ENCODE results near the gene NRSN2. TPM values are rescaled to one million over a fixed set of nuclear protein-coding genes. Genes with fewer than 3 reads are reported as not detected.

NRSN2 gene
- total RNA-seq, 1 experiment from 2014 or later, result 44.9 TPM

DNA sequence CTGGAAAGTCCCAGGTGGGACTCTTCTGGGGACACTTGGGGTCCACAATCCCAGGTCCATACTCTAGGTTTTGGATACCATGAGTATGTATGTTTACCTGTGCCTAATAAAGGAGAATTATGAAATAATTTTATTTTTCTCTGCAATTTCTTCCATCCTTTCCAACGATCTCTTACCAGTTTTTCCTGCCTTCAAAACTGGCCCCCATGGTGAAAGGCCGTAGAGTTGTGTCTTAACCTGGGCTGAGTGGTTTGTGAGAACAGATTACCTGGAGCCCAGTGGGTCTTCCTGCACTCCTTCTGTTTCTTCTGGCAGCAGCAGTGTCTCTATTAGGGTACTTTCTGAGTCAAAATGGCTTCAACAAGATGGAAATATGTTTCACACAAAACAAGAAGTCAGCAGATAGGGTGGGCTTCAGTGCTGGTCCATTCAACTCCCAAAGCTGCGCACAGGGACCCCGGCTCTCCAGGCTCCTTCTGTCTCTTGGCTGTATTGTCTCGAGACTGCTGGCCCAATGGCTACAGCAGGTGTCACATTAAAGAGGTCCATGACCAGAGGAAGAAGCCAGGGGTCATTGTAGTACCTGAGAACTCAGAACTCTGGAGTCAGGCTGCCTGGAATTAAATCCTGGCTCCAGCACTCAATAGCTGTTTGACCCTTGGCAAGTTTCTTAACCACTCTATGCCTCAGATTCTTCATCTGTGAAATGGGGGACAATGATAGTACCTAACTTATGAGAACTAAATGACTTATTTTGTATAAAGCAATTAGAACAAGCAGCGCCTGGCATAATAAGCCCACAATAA, 50.7 kb downstream of the NRSN2 start:
- H3K4me3 ChIP-seq (ENCODE audit: low read depth in 2 of 2, low read length in 2 of 2), result no peak overlapping the region
- H3K9me3 ChIP-seq (ENCODE audit: control insufficient read depth, insufficient read depth, low read depth, low read length), result no peaks in the 10 kb centered on the region
- POLR2A ChIA-PET, result no interaction called here
- in situ Hi-C loops (cut with HindIII; ENCODE audit: low pct_unique_long_range_greater_than_20kb, low sequenced_read_pairs), result no loop called here
- H3K27me3 ChIP-seq (ENCODE audit: control insufficient read depth, insufficient read depth, low read length), result no peaks in the 10 kb centered on the region
- CTCF ChIA-PET, result no interaction called here
- intact Hi-C loops (cut with micrococcal nuclease; ENCODE audit: unreplicated experiment), result no loop called here
- ATAC-seq (no peak), DNase-seq (ENCODE audit: low read depth, low spot score) (no peak)
- H3K27ac ChIP-seq (ENCODE audit: low read length), result no peak overlapping the region
- BruUV-seq (replicated peaks), result no TSS peak
- H3K36me3 ChIP-seq (ENCODE audit: control insufficient read depth, insufficient read depth, low read length), result no peaks in the 10 kb centered on the region; the same call in 1 of the 2 replicates
- TF ChIP-seq SIN3A (IDR thresholded peaks at IDR 0.05; ENCODE audit: borderline replicate concordance, insufficient read depth, low read depth, low read length), result no peak
- TF ChIP-seq, protein P1, sequence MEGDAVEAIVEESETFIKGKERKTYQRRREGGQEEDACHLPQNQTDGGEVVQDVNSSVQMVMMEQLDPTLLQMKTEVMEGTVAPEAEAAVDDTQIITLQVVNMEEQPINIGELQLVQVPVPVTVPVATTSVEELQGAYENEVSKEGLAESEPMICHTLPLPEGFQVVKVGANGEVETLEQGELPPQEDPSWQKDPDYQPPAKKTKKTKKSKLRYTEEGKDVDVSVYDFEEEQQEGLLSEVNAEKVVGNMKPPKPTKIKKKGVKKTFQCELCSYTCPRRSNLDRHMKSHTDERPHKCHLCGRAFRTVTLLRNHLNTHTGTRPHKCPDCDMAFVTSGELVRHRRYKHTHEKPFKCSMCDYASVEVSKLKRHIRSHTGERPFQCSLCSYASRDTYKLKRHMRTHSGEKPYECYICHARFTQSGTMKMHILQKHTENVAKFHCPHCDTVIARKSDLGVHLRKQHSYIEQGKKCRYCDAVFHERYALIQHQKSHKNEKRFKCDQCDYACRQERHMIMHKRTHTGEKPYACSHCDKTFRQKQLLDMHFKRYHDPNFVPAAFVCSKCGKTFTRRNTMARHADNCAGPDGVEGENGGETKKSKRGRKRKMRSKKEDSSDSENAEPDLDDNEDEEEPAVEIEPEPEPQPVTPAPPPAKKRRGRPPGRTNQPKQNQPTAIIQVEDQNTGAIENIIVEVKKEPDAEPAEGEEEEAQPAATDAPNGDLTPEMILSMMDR (IDR thresholded peaks at IDR 0.05), result no peak
- TF ChIP-seq, protein P2, sequence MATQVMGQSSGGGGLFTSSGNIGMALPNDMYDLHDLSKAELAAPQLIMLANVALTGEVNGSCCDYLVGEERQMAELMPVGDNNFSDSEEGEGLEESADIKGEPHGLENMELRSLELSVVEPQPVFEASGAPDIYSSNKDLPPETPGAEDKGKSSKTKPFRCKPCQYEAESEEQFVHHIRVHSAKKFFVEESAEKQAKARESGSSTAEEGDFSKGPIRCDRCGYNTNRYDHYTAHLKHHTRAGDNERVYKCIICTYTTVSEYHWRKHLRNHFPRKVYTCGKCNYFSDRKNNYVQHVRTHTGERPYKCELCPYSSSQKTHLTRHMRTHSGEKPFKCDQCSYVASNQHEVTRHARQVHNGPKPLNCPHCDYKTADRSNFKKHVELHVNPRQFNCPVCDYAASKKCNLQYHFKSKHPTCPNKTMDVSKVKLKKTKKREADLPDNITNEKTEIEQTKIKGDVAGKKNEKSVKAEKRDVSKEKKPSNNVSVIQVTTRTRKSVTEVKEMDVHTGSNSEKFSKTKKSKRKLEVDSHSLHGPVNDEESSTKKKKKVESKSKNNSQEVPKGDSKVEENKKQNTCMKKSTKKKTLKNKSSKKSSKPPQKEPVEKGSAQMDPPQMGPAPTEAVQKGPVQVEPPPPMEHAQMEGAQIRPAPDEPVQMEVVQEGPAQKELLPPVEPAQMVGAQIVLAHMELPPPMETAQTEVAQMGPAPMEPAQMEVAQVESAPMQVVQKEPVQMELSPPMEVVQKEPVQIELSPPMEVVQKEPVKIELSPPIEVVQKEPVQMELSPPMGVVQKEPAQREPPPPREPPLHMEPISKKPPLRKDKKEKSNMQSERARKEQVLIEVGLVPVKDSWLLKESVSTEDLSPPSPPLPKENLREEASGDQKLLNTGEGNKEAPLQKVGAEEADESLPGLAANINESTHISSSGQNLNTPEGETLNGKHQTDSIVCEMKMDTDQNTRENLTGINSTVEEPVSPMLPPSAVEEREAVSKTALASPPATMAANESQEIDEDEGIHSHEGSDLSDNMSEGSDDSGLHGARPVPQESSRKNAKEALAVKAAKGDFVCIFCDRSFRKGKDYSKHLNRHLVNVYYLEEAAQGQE (IDR thresholded peaks at IDR 0.05; ENCODE audit: insufficient read depth in 1 of 2, low read depth in 2 of 2, low read length in 1 of 2), result no peak
- TF ChIP-seq TCF7L2 (IDR thresholded peaks at IDR 0.05; ENCODE audit: low read depth, low read length), result no peak
- TF ChIP-seq POLR2AphosphoS5 (IDR thresholded peaks at IDR 0.05; ENCODE audit: low read depth, low read length), result no peak
- H3K4me1 ChIP-seq (ENCODE audit: control insufficient read depth, insufficient read depth, low read length), result peaks cover 6% of the 10 kb centered on the region

DNA sequence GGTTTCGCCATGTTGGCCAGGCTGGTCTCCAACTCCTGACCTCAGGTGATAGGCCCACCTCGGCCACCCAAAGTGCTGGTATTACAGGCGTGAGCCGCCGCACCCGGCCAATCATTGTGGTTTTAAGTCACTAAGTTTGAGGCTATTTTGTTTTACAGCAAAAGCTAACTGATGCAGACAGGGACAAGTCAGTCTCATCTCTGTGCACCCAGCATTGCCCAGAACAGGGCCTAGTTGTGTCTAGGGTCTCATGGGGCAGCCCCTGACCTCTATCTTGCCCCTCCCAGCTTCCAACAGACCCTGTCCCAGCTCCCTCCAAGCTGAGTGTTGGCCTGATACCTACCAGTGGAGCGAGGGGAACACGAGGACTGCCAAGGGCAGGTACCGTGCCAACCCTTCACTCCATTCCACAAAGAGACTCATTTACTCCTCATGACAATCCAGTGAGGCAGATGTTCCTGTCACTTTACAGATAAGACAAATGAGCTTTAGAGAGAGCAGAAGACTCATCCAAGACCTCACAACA, 52.3 kb downstream of the NRSN2 start:
- intact Hi-C loops (cut with micrococcal nuclease; ENCODE audit: unreplicated experiment) (no loop called here), in situ Hi-C loops (cut with HindIII; ENCODE audit: low pct_unique_long_range_greater_than_20kb, low sequenced_read_pairs) (no loop called here)
- no peak for TF ChIP-seq SIN3A (IDR thresholded peaks at IDR 0.05; ENCODE audit: borderline replicate concordance, insufficient read depth, low read depth, low read length)
- TF ChIP-seq POLR2AphosphoS5 (IDR thresholded peaks at IDR 0.05; ENCODE audit: low read depth, low read length), result no peak; the same call in 1 of the 2 replicates
- no peak for TF ChIP-seq TCF7L2 (IDR thresholded peaks at IDR 0.05; ENCODE audit: low read depth, low read length)
- no peak for DNase-seq (ENCODE audit: low read depth, low spot score)
- BruUV-seq (replicated peaks), result TSS peak; percentile 50
- Histone ChIP-seq H3K27ac (ENCODE audit: low read length) (0 out of 2 replicates have a peak overlapping the region, but pooled peaks have one; percentile 31), H3K4me1 (ENCODE audit: control insufficient read depth, insufficient read depth, low read length) (peaks cover 6% of the 10 kb centered on the region), H3K27me3 (ENCODE audit: control insufficient read depth, insufficient read depth, low read length) (no peaks in the 10 kb centered on the region), H3K9me3 (ENCODE audit: control insufficient read depth, insufficient read depth, low read depth, low read length) (peaks cover 6% of the 10 kb centered on the region; the same call in 1 of the 2 replicates), H3K36me3 (ENCODE audit: control insufficient read depth, insufficient read depth, low read length) (no peaks in the 10 kb centered on the region), H3K4me3 (ENCODE audit: low read depth in 2 of 2, low read length in 2 of 2) (no peak overlapping the region)
- CTCF ChIA-PET, result no interaction called here
- POLR2A ChIA-PET, result interaction anchor here (0.5 kb wide), 1 partner anchor 16 kb away, joined by 3 read pairs; no protein-coding TSS in a partner anchor
- no peak for ATAC-seq
